Naive thymus-derived CD8-positive, alpha-beta T cell (primary cell): ENCODE results near the gene MMP7. TPM values are rescaled to one million over a fixed set of nuclear protein-coding genes. Genes with fewer than 3 reads are reported as not detected.
A peak's percentile ranks its signal among the peaks of the same experiment; 100 is the strongest.

Experiments used
- ATAC-seq, 2 donors: fragments of 150-1000 bp; cut with Tn5 transposase in 1 of 2; sonication (Bioruptor Pico), chemical (Tn5 transposase) in 1 of 2; 1 replicate in 1 of 2; 2 replicates in 1 of 2; pipeline ENCODE4 v1.10.0; 2021; ENCODE audit warnings: mild to moderate bottlenecking in 2 of 2, moderate library complexity in 2 of 2
- POLR2A ChIA-PET: fragments of 350-600 bp; sonication (Branson Sonifier 250); formaldehyde crosslinking; loops from one replicate; lab custom pipeline; 2021; ENCODE audit warnings: antibody characterized with exemption; lab: Charles Lee
- DNase-seq, 10 donors: peaks; one replicate each; pipeline versions ENCODE4 v3.0.0 to v3.0.0-alpha.2; 2020 to 2022
- H3K27ac Mint-ChIP-seq, 10 donors: one replicate each; pipeline ENCODE4 v1.8.0; 2020 to 2022; ENCODE audit warnings: mild to moderate bottlenecking in 10 of 10, mixed read lengths in 10 of 10, moderate library complexity in 4 of 10, inconsistent platforms in 1 of 10
- H3K27me3 Mint-ChIP-seq, 5 donors: one replicate each; pipeline ENCODE4 v1.8.0; 2021 to 2022; ENCODE audit warnings: mixed read lengths in 5 of 5
- H3K36me3 Mint-ChIP-seq, 3 donors: one replicate each; pipeline ENCODE4 v1.8.0; 2020 to 2022; ENCODE audit warnings: mixed read lengths in 3 of 3, mild to moderate bottlenecking in 2 of 3, inconsistent platforms in 1 of 3
- H3K4me1 Mint-ChIP-seq, 4 donors: one replicate each; pipeline ENCODE4 v1.8.0; 2021 to 2022; ENCODE audit warnings: mixed read lengths in 4 of 4
- H3K4me3 Mint-ChIP-seq, 10 donors: one replicate each; pipeline ENCODE4 v1.8.0; 2020 to 2022; ENCODE audit warnings: mild to moderate bottlenecking in 10 of 10, mixed read lengths in 10 of 10, moderate library complexity in 6 of 10, inconsistent platforms in 1 of 10
- H3K9me3 Mint-ChIP-seq, 9 donors: one replicate each; pipeline ENCODE4 v1.8.0; 2020 to 2022; ENCODE audit warnings: mixed read lengths in 9 of 9, mild to moderate bottlenecking in 3 of 9, inconsistent platforms in 1 of 9, moderate library complexity in 1 of 9
- polyA plus RNA-seq, 3 donors: library from polyadenylated mRNA; unstranded; fragments of 300-500 nt; fragmentation: Illumina TruSeq; gene quantifications; one replicate each; pipeline ENCODE4 v1.2.3, GENCODE V29; 2021
- total RNA-seq, 8 experiments: library from RNA in 2 of 8; stranded (reverse) in 2 of 8; gene quantifications; one replicate each; pipeline ENCODE4 v1.2.3 and lab custom pipeline; 2021 to 2026

The MMP7 gene
- total and polyA plus RNA-seq, 5 experiments from 2014 or later, result not detected

GRCh38 chr11:102559839-102560238, 29.3 kb upstream of the MMP7 start:
- H3K36me3 Mint-ChIP-seq, result no peaks in the 10 kb centered on the region
- peak overlapping the region; percentile 66 to 94 (median 84) for H3K27ac Mint-ChIP-seq
- ATAC-seq (peak; percentile 70 to 88), DNase-seq (peak in 3 of 10 donors; percentile 8 to 29 (median 19))
- H3K4me3 Mint-ChIP-seq, result peak overlapping the region in 9 of 10 donors; percentile 22 to 79 (median 43)
- POLR2A ChIA-PET, result interaction anchor here (0.9 kb wide), 1 partner anchor 9 kb away, joined by 4 read pairs; no protein-coding TSS in a partner anchor
- H3K9me3 Mint-ChIP-seq, result no peaks in the 10 kb centered on the region
- H3K27me3 Mint-ChIP-seq, result no peaks in the 10 kb centered on the region
- peaks cover 19 to 53% (median 47%) of the 10 kb centered on the region in 4 donors for H3K4me1 Mint-ChIP-seq

GRCh38 chr11:102555091-102555490, 24.5 kb upstream of the MMP7 start:
- POLR2A ChIA-PET, result no interaction called here
- Mint-ChIP-seq H3K4me1 (peaks cover 10 to 14% (median 12%) of the 10 kb centered on the region in 4 donors), H3K27me3 (no peaks in the 10 kb centered on the region), H3K9me3 (no peaks in the 10 kb centered on the region), H3K27ac (no peak overlapping the region), H3K4me3 (no peak overlapping the region), H3K36me3 (no peaks in the 10 kb centered on the region)
- DNase-seq, result no peak
- no peak for ATAC-seq

DNA sequence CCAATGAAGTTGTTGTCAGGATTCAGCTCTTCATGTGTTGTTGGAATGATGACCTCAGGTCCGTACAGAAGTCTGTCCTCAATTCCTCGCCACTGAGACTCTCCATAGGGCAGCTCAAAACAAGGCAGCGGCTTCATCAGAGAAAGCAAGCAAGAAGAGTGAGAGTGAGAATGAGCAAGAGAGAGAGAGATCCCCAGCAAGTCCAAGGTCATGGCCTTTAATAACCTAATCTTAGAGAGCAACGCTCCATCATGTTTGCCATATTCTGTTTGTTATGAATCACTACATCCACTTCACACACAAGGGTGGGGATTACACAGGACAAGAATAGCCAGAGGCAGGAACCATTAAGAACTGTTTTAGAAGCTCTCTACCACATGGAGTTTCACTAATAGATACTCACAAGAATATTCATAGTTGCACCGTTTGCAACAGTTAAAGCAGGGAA, 23.3 kb upstream of the MMP7 start:
- POLR2A ChIA-PET, result interaction anchor here (0.6 kb wide), 1 partner anchor 164 kb away, joined by 4 read pairs; no protein-coding TSS in a partner anchor
- Mint-ChIP-seq H3K4me3 (no peak overlapping the region), H3K27me3 (no peaks in the 10 kb centered on the region), H3K36me3 (no peaks in the 10 kb centered on the region), H3K9me3 (no peaks in the 10 kb centered on the region), H3K27ac (no peak overlapping the region), H3K4me1 (peaks cover 0 to 4% (median under 1%) of the 10 kb centered on the region in 4 donors)
- ATAC-seq, result no peak
- no peak for DNase-seq

DNA sequence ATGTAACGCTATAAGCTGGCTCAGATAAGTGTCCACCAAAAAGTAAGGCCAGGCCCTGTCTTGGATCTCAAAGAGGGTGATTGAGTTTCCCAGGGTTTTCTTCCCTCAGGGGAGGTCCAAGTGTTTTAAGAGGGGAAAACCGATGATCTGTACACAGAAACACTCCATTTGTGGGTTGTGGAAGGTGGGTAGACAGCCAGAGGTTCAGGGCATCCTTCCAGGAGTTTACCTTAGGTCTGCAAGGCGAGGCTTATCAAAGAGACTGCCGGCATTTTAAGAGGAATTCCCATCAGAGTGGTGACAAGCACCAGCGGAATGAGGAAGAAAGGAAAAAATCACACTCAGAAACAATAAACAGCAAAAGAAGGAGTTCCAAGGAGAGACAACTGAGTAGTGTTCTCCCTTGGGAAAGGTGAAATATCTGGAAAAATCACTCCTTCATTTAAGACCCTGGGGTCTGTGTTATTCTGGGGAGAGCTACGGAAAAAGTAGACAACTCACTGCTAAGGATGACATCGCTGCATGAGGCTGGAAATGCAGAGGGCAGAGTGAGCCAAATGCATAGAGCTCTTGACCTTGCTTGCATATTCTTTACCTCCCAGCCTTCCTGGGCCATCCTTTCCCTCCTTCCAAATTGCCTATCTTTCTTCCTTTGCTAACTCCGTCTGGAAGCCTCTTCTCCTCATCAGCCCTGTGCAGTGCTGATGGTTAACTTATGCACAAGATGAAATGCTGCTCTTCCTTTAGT, 22.1 kb upstream of the MMP7 start:
- Mint-ChIP-seq H3K36me3 (no peaks in the 10 kb centered on the region), H3K27ac (no peak overlapping the region), H3K4me3 (no peak overlapping the region), H3K27me3 (peaks cover 0 to 2% (median 0%) of the 10 kb centered on the region in 5 donors), H3K4me1 (peaks cover 0 to 4% (median 2%) of the 10 kb centered on the region in 4 donors), H3K9me3 (no peaks in the 10 kb centered on the region)
- DNase-seq (no peak), ATAC-seq (no peak)
- POLR2A ChIA-PET, result no interaction called here

DNA sequence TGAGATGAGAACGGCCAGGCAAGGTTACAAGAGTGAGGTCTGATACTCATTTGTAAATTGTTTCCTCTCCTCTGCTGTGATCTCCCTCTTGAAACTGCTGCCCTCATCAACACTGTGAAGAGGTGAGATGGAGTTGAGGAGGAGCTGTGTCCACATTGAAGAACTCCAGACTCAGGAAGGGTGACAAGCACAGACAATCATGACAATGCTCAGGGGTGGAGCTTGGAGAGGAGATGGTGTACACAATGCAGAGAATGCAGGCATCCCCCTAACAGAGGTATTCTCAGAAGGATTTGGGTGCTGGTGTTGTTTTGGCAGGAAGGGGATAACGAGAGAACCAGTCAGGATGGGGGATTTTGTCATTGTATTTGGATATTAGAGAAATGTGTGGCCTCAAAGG, 21.5 kb upstream of the MMP7 start:
- POLR2A ChIA-PET, result no interaction called here

GRCh38 chr11:102551169-102551781, 20.7 kb upstream of the MMP7 start:
- no peak for DNase-seq
- no peak for ATAC-seq
- POLR2A ChIA-PET, result interaction anchor here (1.7 kb wide), 1 partner anchor 9 kb away, joined by 4 read pairs; no protein-coding TSS in a partner anchor
- Mint-ChIP-seq H3K27ac (no peak overlapping the region), H3K4me1 (peaks cover 0 to 14% (median 2%) of the 10 kb centered on the region in 4 donors), H3K9me3 (no peaks in the 10 kb centered on the region), H3K4me3 (no peak overlapping the region), H3K27me3 (peaks cover 0 to 2% (median 0%) of the 10 kb centered on the region in 5 donors), H3K36me3 (no peaks in the 10 kb centered on the region)

More for the DNA sequence above, 21.5 kb upstream of the MMP7 start:
- no peaks in the 10 kb centered on the region for H3K36me3 Mint-ChIP-seq
- no peaks in the 10 kb centered on the region for H3K9me3 Mint-ChIP-seq
- H3K4me3 Mint-ChIP-seq, result no peak overlapping the region
- H3K27me3 Mint-ChIP-seq, result peaks cover 0 to 2% (median 0%) of the 10 kb centered on the region in 5 donors
- no peak overlapping the region for H3K27ac Mint-ChIP-seq
- DNase-seq (no peak), ATAC-seq (no peak)
- peaks cover 0 to 7% (median 2%) of the 10 kb centered on the region in 4 donors for H3K4me1 Mint-ChIP-seq

DNA sequence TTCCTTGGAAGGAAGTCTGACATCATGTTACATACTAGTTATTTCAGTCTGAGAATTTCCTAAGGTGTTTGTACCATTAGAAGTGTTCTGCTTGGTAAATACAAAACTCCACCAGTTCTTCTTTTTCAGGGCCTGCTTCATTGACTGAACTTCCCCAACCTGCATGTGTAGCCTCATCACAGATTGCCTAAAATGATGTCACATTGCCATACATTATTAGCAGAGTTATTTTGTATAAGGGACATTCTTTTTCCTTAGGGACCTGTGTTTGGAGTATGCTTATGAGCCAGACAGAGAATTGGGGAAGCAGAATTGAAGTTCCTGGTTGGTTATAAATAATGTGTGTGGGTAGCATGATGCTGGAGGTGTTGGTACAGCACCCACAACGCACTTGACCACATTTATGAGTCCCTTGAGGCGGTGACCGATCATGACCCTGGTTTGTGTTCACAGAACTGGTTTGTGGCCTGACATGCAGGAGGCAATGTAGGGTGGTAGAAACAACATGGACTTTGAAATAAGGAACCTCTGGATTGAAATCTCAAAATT, 16.4 kb upstream of the MMP7 start:
- peak in 1 of 2 donors; percentile 57 for ATAC-seq
- Mint-ChIP-seq H3K27me3 (peaks cover 0 to 2% (median 0%) of the 10 kb centered on the region in 5 donors), H3K4me1 (peaks cover 2 to 34% (median 6%) of the 10 kb centered on the region in 4 donors), H3K9me3 (peaks cover 0 to 2% (median 0%) of the 10 kb centered on the region in 9 donors), H3K27ac (peak overlapping the region in 2 of 10 donors; percentile 50 to 58), H3K36me3 (no peaks in the 10 kb centered on the region), H3K4me3 (peak overlapping the region in 1 of 10 donors; percentile 16)
- peak in 1 of 10 donors; percentile 9 for DNase-seq
- POLR2A ChIA-PET, result interaction anchor here (0.7 kb wide), 2 partner anchors 17 to 30 kb away, joined by 3 to 4 read pairs; no protein-coding TSS in a partner anchor

DNA sequence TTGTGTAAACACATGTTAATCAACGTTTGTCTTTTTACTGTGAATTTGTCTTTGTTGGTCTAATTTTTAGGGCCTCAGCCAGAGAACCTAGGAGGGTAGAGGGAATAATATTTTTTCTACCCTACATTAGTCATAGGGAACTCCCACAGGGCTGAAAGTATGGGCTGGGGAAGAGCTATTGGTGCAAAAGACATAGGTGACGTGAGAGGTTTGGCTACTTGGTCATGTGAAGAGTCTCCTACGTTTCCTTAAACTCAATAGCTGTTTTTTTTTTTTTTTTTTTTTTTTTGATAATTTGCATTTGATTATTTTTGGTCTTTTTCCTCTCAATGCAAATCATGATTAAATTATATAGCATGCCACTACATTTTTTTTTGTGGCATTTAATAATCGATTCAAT, 15.9 kb upstream of the MMP7 start:
- H3K27ac Mint-ChIP-seq, result peak overlapping the region in 2 of 10 donors; percentile 58 to 67
- no peak for DNase-seq
- H3K27me3 Mint-ChIP-seq, result peaks cover 0 to 2% (median 0%) of the 10 kb centered on the region in 5 donors
- H3K4me1 Mint-ChIP-seq, result peaks cover 0 to 34% (median 6%) of the 10 kb centered on the region in 4 donors
- POLR2A ChIA-PET, result interaction anchor here (0.7 kb wide), 1 partner anchor 8 kb away, joined by 3 read pairs; no protein-coding TSS in a partner anchor
- ATAC-seq, result peak in 1 of 2 donors; percentile 66
- peaks cover 0 to 2% (median 0%) of the 10 kb centered on the region in 9 donors for H3K9me3 Mint-ChIP-seq
- H3K36me3 Mint-ChIP-seq, result no peaks in the 10 kb centered on the region
- no peak overlapping the region for H3K4me3 Mint-ChIP-seq

- Mint-ChIP-seq H3K36me3 (no peaks in the 10 kb centered on the region), H3K4me1 (peaks cover 0 to 34% (median 6%) of the 10 kb centered on the region in 4 donors), H3K4me3 (no peak overlapping the region), H3K27ac (peak overlapping the region in 3 of 10 donors; percentile 5 to 58 (median 15)), H3K27me3 (peaks cover 0 to 2% (median 0%) of the 10 kb centered on the region in 5 donors), H3K9me3 (peaks cover 0 to 2% (median 0%) of the 10 kb centered on the region in 9 donors)
- POLR2A ChIA-PET, result no interaction called here
- DNase-seq (no peak), ATAC-seq (no peak)
These were observed 15.2 kb upstream of the MMP7 start for GRCh38 chr11:102545701-102546100.

GRCh38 chr11:102544594-102544993, 14.0 kb upstream of the MMP7 start:
- H3K27me3 Mint-ChIP-seq, result peaks cover 0 to 2% (median 0%) of the 10 kb centered on the region in 5 donors
- H3K27ac Mint-ChIP-seq, result peak overlapping the region in 2 of 10 donors; percentile 36 to 81
- H3K9me3 Mint-ChIP-seq, result peaks cover 0 to 2% (median 0%) of the 10 kb centered on the region in 9 donors
- H3K36me3 Mint-ChIP-seq, result no peaks in the 10 kb centered on the region
- POLR2A ChIA-PET, result interaction anchor here (0.7 kb wide), 1 partner anchor 57 kb away, joined by 5 read pairs; no protein-coding TSS in a partner anchor
- ATAC-seq, result no peak
- H3K4me3 Mint-ChIP-seq, result no peak overlapping the region
- DNase-seq, result no peak
- H3K4me1 Mint-ChIP-seq, result peaks cover 0 to 34% (median 6%) of the 10 kb centered on the region in 4 donors

DNA sequence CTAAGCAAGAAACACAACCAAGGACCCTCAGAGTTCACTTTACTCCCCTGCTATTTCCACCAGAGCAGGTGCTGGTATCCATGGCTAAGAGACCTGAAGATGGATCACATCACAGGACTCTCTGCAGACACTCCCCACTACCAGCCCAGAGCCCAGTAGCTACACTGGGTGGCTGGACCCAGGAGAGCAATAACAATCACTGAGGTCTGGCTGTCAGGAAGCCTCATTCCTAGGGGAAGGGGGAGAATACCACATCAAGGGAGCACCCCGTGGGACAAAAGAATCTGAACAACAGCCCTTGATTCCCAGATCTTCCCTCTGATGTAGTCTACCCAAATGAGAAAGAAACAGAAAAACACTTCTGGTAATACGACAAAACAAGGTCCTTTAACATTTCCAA, 9.0 kb upstream of the MMP7 start:
- no peak for ATAC-seq
- Mint-ChIP-seq H3K4me1 (peaks cover 0 to 5% (median 1%) of the 10 kb centered on the region in 4 donors), H3K36me3 (no peaks in the 10 kb centered on the region), H3K9me3 (peaks cover 0 to 3% (median 0%) of the 10 kb centered on the region in 9 donors), H3K4me3 (no peak overlapping the region), H3K27ac (no peak overlapping the region), H3K27me3 (peaks cover 0 to 4% (median 0%) of the 10 kb centered on the region in 5 donors)
- DNase-seq, result no peak
- POLR2A ChIA-PET, result no interaction called here

DNA sequence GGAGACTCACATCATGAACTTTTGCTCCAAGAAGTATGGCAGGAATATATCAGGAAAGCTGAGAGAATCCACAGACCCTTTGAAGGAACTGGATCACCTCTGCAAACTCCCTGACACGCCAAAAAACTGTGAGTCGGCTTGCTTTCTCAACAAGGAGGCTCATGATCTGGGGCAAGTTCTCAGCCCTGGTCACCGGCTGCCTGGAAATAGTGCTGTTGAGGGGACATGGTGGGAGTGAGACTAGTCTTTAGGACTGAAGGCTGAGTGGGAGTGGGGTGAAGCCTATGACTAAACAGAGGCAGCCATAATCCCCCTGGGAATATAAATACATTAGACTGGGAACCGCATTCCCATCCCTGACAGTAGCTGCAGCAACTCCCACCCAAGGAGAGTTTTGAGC, 8.4 kb upstream of the MMP7 start:
- H3K27me3 Mint-ChIP-seq, result peaks cover 0 to 4% (median 0%) of the 10 kb centered on the region in 5 donors
- peaks cover 0 to 6% (median 0%) of the 10 kb centered on the region in 4 donors for H3K4me1 Mint-ChIP-seq
- POLR2A ChIA-PET, result no interaction called here
- no peak overlapping the region for H3K4me3 Mint-ChIP-seq
- no peak for DNase-seq
- no peaks in the 10 kb centered on the region for H3K36me3 Mint-ChIP-seq
- no peak overlapping the region for H3K27ac Mint-ChIP-seq
- H3K9me3 Mint-ChIP-seq, result peaks cover 0 to 3% (median 0%) of the 10 kb centered on the region in 9 donors
- no peak for ATAC-seq
